Calu3 (cell line): ENCODE measurements around the gene SYNE1. TPM values are rescaled to one million over a fixed set of nuclear protein-coding genes. Genes with fewer than 3 reads are reported as not detected.

Experiments used
- BruUV-seq: library from RNA; stranded (reverse); fragments of 400-500 nt; replicated peaks from 2 replicates; lab custom pipeline; 2021; lab: Mats Ljungman, UMichigan
- CTCF ChIA-PET: fragments of 300-600 bp; sonication (Branson Sonifier 250); formaldehyde crosslinking; loops from one replicate; lab custom pipeline; 2022; ENCODE audit warnings: antibody characterized with exemption; lab: Charles Lee
- DNase-seq: peaks from one replicate; pipeline ENCODE4 v3.0.0; 2022
- H3K27ac Mint-ChIP-seq: one replicate; pipeline ENCODE4 v1.8.0; 2022; ENCODE audit warnings: mixed read lengths; ENCODE audit not compliant: unreplicated experiment
- H3K27me3 Mint-ChIP-seq: one replicate; pipeline ENCODE4 v1.8.0; 2022; ENCODE audit warnings: mixed read lengths; ENCODE audit not compliant: unreplicated experiment
- H3K36me3 Mint-ChIP-seq: one replicate; pipeline ENCODE4 v1.8.0; 2022; ENCODE audit warnings: mild to moderate bottlenecking, moderate library complexity, mixed read lengths; ENCODE audit not compliant: insufficient read depth, unreplicated experiment
- H3K4me1 Mint-ChIP-seq: one replicate; pipeline ENCODE4 v1.8.0; 2022; ENCODE audit warnings: mild to moderate bottlenecking, low read depth, mixed read lengths; ENCODE audit not compliant: unreplicated experiment
- H3K4me3 Mint-ChIP-seq: one replicate; pipeline ENCODE4 v1.8.0; 2022; ENCODE audit warnings: mild to moderate bottlenecking, low read depth, moderate library complexity, mixed read lengths; ENCODE audit not compliant: unreplicated experiment
- H3K9me3 Mint-ChIP-seq: one replicate; pipeline ENCODE4 v1.8.0; 2022; ENCODE audit warnings: low read depth, mixed read lengths; ENCODE audit not compliant: unreplicated experiment
- intact Hi-C: fragments of 100-400 bp; cut with micrococcal nuclease; formaldehyde crosslinking; loops from one replicate; pipeline ENCODE4 v1.10.0; 2022; ENCODE audit not compliant: unreplicated experiment
- total RNA-seq: library from RNA; stranded (reverse); gene quantifications from 2 replicates; pipeline ENCODE4 v1.2.3, GENCODE V29; 2022
- TF ChIP-seq, protein P1 (sequence below): fragments of 200-600 bp; IDR thresholded peaks from one replicate; pipeline ENCODE4 v1.8.0; 2022; ENCODE audit warnings: antibody characterized with exemption; ENCODE audit not compliant: unreplicated experiment

The SYNE1 gene
- total RNA-seq, 1 experiment from 2014 or later = 28.1 TPM

DNA sequence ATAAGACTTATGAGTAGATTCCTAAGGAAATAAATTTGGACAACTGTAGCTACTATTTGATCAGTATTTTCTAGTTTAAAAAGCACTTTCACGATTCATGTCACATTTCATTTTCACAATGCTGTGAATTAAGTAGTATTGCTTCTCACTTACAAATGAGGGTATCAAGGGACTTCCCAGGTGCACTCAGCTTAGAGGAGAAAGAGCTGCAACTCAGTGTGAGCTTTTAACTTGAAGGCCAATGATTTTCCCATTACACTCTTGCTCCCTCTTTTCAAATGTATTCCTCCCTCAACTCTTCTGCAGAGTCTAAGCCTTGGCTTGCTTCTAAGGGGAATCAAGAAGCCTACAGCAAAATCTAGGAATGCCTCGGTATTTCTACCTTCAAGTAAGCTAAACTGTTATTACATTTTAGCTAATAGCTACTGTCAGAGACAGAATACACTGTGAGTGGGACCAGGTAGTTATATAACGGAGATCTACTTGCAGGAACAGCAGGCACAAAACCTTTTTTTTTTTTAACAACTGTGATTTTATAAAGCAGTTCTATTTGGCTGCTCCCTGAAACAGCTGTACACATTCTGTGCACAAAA lies 339.0 kb downstream of the SYNE1 start:
- BruUV-seq = no TSS peak
- Mint-ChIP-seq H3K27ac (no peak overlapping the region), H3K4me1 (peaks cover 18% of the 10 kb centered on the region), H3K36me3 (peaks cover 11% of the 10 kb centered on the region), H3K4me3 (no peak overlapping the region), H3K9me3 (no peaks in the 10 kb centered on the region), H3K27me3 (no peaks in the 10 kb centered on the region)
- TF ChIP-seq, protein P1, sequence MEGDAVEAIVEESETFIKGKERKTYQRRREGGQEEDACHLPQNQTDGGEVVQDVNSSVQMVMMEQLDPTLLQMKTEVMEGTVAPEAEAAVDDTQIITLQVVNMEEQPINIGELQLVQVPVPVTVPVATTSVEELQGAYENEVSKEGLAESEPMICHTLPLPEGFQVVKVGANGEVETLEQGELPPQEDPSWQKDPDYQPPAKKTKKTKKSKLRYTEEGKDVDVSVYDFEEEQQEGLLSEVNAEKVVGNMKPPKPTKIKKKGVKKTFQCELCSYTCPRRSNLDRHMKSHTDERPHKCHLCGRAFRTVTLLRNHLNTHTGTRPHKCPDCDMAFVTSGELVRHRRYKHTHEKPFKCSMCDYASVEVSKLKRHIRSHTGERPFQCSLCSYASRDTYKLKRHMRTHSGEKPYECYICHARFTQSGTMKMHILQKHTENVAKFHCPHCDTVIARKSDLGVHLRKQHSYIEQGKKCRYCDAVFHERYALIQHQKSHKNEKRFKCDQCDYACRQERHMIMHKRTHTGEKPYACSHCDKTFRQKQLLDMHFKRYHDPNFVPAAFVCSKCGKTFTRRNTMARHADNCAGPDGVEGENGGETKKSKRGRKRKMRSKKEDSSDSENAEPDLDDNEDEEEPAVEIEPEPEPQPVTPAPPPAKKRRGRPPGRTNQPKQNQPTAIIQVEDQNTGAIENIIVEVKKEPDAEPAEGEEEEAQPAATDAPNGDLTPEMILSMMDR = no peak
- CTCF ChIA-PET = no interaction called here
- intact Hi-C loops = no loop called here
- DNase-seq = no peak

- Mint-ChIP-seq H3K36me3 (peaks cover 6% of the 10 kb centered on the region), H3K9me3 (no peaks in the 10 kb centered on the region), H3K4me3 (no peak overlapping the region), H3K27me3 (no peaks in the 10 kb centered on the region), H3K27ac (no peak overlapping the region), H3K4me1 (peaks cover 18% of the 10 kb centered on the region)
- BruUV-seq = no TSS peak
- TF ChIP-seq, protein P1 = no peak
- intact Hi-C loops = no loop called here
- CTCF ChIA-PET = no interaction called here
- DNase-seq = no peak
Observed at GRCh38 chr6:152296648-152297376, 340.4 kb downstream of the SYNE1 start.

GRCh38 chr6:152295920-152296319 lies 341.2 kb downstream of the SYNE1 start:
- BruUV-seq = no TSS peak
- no peak for DNase-seq
- Mint-ChIP-seq H3K9me3 (no peaks in the 10 kb centered on the region), H3K36me3 (no peaks in the 10 kb centered on the region), H3K27me3 (no peaks in the 10 kb centered on the region), H3K27ac (no peak overlapping the region), H3K4me3 (no peak overlapping the region), H3K4me1 (peaks cover 18% of the 10 kb centered on the region)
- CTCF ChIA-PET = interaction anchor here (0.5 kb wide), 1 partner anchor 824 kb away, joined by 6 read pairs; no protein-coding TSS in a partner anchor
- intact Hi-C loops = no loop called here
- TF ChIP-seq, protein P1 = no peak

- Mint-ChIP-seq H3K4me1 (peaks cover 18% of the 10 kb centered on the region), H3K27ac (no peak overlapping the region), H3K36me3 (no peaks in the 10 kb centered on the region), H3K9me3 (no peaks in the 10 kb centered on the region), H3K27me3 (no peaks in the 10 kb centered on the region), H3K4me3 (no peak overlapping the region)
- intact Hi-C loops = no loop called here
- CTCF ChIA-PET = no interaction called here
- no peak for DNase-seq
- TF ChIP-seq, protein P1 = no peak
- no TSS peak for BruUV-seq
Observed at GRCh38 chr6:152295346-152295745, 341.8 kb downstream of the SYNE1 start.
